Loucy (cell line): ENCODE results near the gene POMP.
A peak's percentile ranks its signal among the peaks of the same experiment; 100 is the strongest.
"Not testable (repeated sequence)": the region's sequence is repeated elsewhere in the genome, so short reads cannot be mapped to it uniquely, and the experiment has no call there.

Experiments
- H2AFZ ChIP-seq: fragments of 200-600 bp; sonication (generic); 2 replicates; pipeline ENCODE4 v1.6.0; 2016; ENCODE audit warnings: antibody characterized with exemption, mild to moderate bottlenecking, low read length, moderate library complexity
- H3F3A ChIP-seq: fragments of 200-600 bp; 2 replicates; pipeline ENCODE4 v1.6.0; 2016; ENCODE audit warnings: antibody characterized with exemption, low read depth, mild to moderate bottlenecking
- H3K27me3 ChIP-seq: fragments of 200-600 bp; sonication (generic); 2 replicates; pipeline ENCODE4 v1.6.1; 2014; ENCODE audit warnings: low read length, mild to moderate bottlenecking; ENCODE audit not compliant: insufficient read depth, poor library complexity, severe bottlenecking
- H3K36me3 ChIP-seq: fragments of 200-600 bp; sonication (generic); 2 replicates; pipeline ENCODE4 v1.6.1; 2016; ENCODE audit warnings: low read length; ENCODE audit not compliant: insufficient read depth
- H3K4me1 ChIP-seq: fragments of 200-600 bp; sonication (generic); 2 replicates; pipeline ENCODE4 v1.5.1; 2014; ENCODE audit warnings: low read length, mild to moderate bottlenecking; ENCODE audit not compliant: insufficient read depth, poor library complexity, severe bottlenecking
- H3K4me2 ChIP-seq: fragments of 200-600 bp; sonication (generic); 2 replicates; pipeline ENCODE4 v1.6.0; 2014; ENCODE audit warnings: antibody characterized with exemption, low read length, low read depth, mild to moderate bottlenecking; ENCODE audit not compliant: poor library complexity, severe bottlenecking
- H3K4me3 ChIP-seq: fragments of 200-600 bp; sonication (generic); 2 replicates; pipeline ENCODE4 v1.5.1; 2014; ENCODE audit warnings: low read length, mild to moderate bottlenecking, mixed read lengths; ENCODE audit not compliant: poor library complexity, severe bottlenecking
- H3K79me2 ChIP-seq: fragments of 200-600 bp; sonication (generic); 2 replicates; pipeline ENCODE4 v1.6.1; 2014; ENCODE audit warnings: low read length; ENCODE audit not compliant: insufficient read depth
- H3K9ac ChIP-seq: fragments of 200-600 bp; sonication (generic); 2 replicates; pipeline ENCODE4 v1.6.0; 2014; ENCODE audit warnings: mild to moderate bottlenecking, low read depth, low read length, moderate library complexity; ENCODE audit not compliant: poor library complexity, severe bottlenecking
- H3K9me2 ChIP-seq: fragments of 200-600 bp; sonication (generic); replicated peaks from 2 replicates; pipeline ENCODE4 v1.6.1; 2016; ENCODE audit warnings: low read depth, low read length, mixed read lengths
- H3K9me3 ChIP-seq: fragments of 200-600 bp; sonication (generic); 2 replicates; pipeline ENCODE4 v1.6.1; 2014; ENCODE audit warnings: mild to moderate bottlenecking, antibody characterized with exemption, low read length, low read depth; ENCODE audit not compliant: insufficient read depth
- H4K20me1 ChIP-seq: fragments of 200-600 bp; sonication (generic); 2 replicates; pipeline ENCODE4 v1.6.0; 2014; ENCODE audit warnings: antibody characterized with exemption, low read length, mild to moderate bottlenecking; ENCODE audit not compliant: insufficient read depth, poor library complexity, severe bottlenecking
- EZH2phosphoT487 ChIP-seq: fragments of 200-600 bp; IDR thresholded peaks from 2 replicates; pipeline ENCODE4 v1.6.1; 2018; ENCODE audit warnings: antibody characterized with exemption, mild to moderate bottlenecking, moderate library complexity, borderline replicate concordance
- TF ChIP-seq, protein P1 (sequence below): fragments of 200-600 bp; sonication (generic); conservative IDR thresholded peaks from 2 replicates; pipeline ENCODE4 v1.5.1; 2014; ENCODE audit warnings: mild to moderate bottlenecking, antibody characterized with exemption, low read length

Gene POMP

DNA sequence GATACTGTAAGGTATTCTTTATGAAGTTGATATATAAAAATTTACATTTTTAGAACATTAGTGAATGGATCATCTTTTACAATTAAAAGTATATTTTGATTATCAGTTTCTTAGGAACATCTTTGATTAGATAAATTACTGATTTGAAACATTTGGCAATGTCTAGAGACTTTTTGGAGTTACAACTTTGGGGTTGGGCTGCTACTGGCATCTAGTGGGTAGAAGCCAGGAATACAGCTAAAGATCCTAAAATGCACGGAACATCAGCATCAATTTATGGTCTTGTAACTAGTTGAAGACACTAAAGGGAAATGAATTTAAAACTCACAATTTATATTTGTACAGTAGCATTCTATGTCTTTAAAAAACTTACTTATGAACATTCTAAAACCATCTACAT lies 19.9 kb downstream of the POMP start:
- Histone ChIP-seq H3F3A (no peaks in the 10 kb centered on the region), H3K9me2 (no peaks in the 10 kb centered on the region), H3K79me2 (no peaks in the 10 kb centered on the region), H3K4me3 (no peak overlapping the region), H3K4me2 (no peak overlapping the region), H4K20me1 (no peaks in the 10 kb centered on the region), H3K27me3 (no peaks in the 10 kb centered on the region), H3K36me3 (peaks cover 54% of the 10 kb centered on the region), H3K9me3 (no peaks in the 10 kb centered on the region), H3K9ac (no peak overlapping the region), H2AFZ (no peak overlapping the region), H3K4me1 (no peaks in the 10 kb centered on the region)
- TF ChIP-seq, protein P1, sequence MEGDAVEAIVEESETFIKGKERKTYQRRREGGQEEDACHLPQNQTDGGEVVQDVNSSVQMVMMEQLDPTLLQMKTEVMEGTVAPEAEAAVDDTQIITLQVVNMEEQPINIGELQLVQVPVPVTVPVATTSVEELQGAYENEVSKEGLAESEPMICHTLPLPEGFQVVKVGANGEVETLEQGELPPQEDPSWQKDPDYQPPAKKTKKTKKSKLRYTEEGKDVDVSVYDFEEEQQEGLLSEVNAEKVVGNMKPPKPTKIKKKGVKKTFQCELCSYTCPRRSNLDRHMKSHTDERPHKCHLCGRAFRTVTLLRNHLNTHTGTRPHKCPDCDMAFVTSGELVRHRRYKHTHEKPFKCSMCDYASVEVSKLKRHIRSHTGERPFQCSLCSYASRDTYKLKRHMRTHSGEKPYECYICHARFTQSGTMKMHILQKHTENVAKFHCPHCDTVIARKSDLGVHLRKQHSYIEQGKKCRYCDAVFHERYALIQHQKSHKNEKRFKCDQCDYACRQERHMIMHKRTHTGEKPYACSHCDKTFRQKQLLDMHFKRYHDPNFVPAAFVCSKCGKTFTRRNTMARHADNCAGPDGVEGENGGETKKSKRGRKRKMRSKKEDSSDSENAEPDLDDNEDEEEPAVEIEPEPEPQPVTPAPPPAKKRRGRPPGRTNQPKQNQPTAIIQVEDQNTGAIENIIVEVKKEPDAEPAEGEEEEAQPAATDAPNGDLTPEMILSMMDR = peak; percentile 31
- no peak for TF ChIP-seq EZH2phosphoT487

- H3K4me3 ChIP-seq = no peak overlapping the region
- no peaks in the 10 kb centered on the region for H3K27me3 ChIP-seq
- no peak overlapping the region for H2AFZ ChIP-seq
- no peak for TF ChIP-seq EZH2phosphoT487
- TF ChIP-seq, protein P1 = peak; percentile 68
- H3K4me1 ChIP-seq = no peaks in the 10 kb centered on the region
- H4K20me1 ChIP-seq = no peaks in the 10 kb centered on the region
- no peaks in the 10 kb centered on the region for H3K9me2 ChIP-seq
- no peaks in the 10 kb centered on the region for H3F3A ChIP-seq
- no peaks in the 10 kb centered on the region for H3K79me2 ChIP-seq
- H3K4me2 ChIP-seq = no peak overlapping the region
- H3K9ac ChIP-seq = no peak overlapping the region
- peaks cover 46% of the 10 kb centered on the region for H3K36me3 ChIP-seq
- H3K9me3 ChIP-seq = no peaks in the 10 kb centered on the region
Observed at GRCh38 chr13:28679628-28680027, 20.7 kb downstream of the POMP start.

DNA sequence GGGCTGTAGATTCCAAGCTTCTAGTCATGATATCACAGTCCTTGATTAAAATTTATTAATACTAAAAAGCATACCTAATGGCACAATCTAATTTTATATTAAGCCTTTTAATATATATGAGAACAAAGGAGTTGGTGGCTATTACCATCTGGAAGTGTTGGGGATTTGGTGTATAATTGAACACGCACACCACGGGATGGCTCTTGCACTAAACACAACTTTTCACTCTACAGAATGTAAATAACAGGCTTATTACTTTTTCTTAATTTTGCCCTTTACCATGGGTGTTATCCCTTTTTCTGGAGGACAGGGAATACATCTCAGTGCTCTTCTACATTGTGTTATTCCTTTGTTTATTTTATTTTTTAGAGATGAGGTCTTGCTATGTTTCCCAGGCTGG lies 21.6 kb downstream of the POMP start:
- Histone ChIP-seq H3K27me3 (no peaks in the 10 kb centered on the region), H3F3A (no peaks in the 10 kb centered on the region)

GRCh38 chr13:28683169-28683568 lies 24.2 kb downstream of the POMP start:
- not testable (repeated sequence) for H3F3A ChIP-seq, H3K4me3 ChIP-seq, H4K20me1 ChIP-seq, H3K9me3 ChIP-seq, H3K9me2 ChIP-seq, H2AFZ ChIP-seq, H3K9ac ChIP-seq, H3K79me2 ChIP-seq, H3K4me1 ChIP-seq, H3K27me3 ChIP-seq, H3K4me2 ChIP-seq
- peaks cover 12% of the 10 kb centered on the region for H3K36me3 ChIP-seq

More for the DNA sequence above, 21.6 kb downstream of the POMP start:
- no peaks in the 10 kb centered on the region for H3K79me2 ChIP-seq
- TF ChIP-seq, protein P1 = no peak
- TF ChIP-seq EZH2phosphoT487 = no peak
- peaks cover 37% of the 10 kb centered on the region for H3K36me3 ChIP-seq
- no peak overlapping the region for H3K4me3 ChIP-seq
- no peaks in the 10 kb centered on the region for H4K20me1 ChIP-seq
- H3K4me2 ChIP-seq = no peak overlapping the region
- H3K9ac ChIP-seq = no peak overlapping the region
- H3K9me3 ChIP-seq = no peaks in the 10 kb centered on the region
- H2AFZ ChIP-seq = no peak overlapping the region
- H3K9me2 ChIP-seq = no peaks in the 10 kb centered on the region
- H3K4me1 ChIP-seq = no peaks in the 10 kb centered on the region
